DMS53 (cell line): ENCODE results near the gene ACO2.
"Not testable (repeated sequence)": the region's sequence is repeated elsewhere in the genome, so short reads cannot be mapped to it uniquely, and the experiment has no call there.

Source experiments
- DNase-seq: peaks from one replicate; lab custom pipeline; 2025; lab: John Stamatoyannopoulos, UW

ACO2 gene

DNA sequence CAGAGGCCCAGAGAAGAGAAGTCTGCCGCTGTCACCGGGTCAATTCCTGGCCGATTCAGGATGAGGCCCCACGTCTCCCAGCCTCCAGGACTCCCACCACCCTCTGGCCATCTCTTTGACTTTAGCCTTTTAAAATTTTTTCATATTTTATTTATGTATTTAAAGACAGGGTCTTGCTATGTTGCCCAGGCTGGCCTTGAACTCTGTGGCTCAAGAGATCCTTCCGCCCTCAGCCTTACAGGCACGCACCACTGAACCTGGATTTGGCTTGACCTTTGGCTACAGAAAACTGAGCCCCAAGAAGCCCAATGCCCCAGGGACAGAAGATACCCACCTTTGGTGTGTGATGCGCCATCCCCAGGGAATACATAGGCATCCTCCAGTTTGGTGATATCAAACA, 71.4 kb downstream of the ACO2 start:
- DNase-seq = no peak

DNA sequence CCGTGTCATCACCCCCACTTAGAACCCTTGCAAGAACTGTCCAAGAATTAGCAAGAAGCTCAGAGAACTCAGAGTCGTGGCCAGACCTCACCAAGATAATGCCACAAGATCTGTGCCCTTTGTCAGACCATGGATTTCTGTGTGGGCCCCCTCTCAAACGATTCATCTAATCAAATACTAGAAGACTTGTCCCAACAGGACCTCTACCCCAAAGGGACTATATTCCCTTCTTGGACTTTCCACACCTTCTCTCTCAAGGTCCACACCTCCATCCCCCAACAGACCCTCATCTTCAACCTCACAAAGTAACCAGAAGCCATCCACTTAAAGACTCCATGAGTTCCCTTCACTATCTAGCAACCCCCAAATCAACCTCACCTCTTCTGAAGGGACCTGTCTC, 72.6 kb downstream of the ACO2 start:
- no peak for DNase-seq

DNA sequence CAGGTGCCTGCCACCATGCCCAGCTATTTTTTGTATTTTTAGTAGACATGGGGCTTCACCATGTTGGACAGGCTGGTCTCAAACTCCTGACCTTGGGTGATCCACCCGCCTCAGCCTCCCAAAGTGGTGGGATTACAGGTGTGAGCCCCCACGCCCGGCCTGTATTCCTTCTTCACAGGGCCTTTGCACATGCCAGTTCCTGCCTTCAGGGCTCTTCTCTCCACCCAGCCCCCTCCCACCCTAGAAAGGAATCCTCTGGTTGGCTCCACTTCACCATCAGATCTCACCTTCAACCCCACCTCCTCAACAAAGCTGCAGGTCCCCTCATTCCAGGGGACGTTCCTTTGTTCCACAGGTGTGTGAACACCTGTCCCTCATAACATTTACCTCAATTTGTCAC, 73.3 kb downstream of the ACO2 start:
- no peak for DNase-seq

DNA sequence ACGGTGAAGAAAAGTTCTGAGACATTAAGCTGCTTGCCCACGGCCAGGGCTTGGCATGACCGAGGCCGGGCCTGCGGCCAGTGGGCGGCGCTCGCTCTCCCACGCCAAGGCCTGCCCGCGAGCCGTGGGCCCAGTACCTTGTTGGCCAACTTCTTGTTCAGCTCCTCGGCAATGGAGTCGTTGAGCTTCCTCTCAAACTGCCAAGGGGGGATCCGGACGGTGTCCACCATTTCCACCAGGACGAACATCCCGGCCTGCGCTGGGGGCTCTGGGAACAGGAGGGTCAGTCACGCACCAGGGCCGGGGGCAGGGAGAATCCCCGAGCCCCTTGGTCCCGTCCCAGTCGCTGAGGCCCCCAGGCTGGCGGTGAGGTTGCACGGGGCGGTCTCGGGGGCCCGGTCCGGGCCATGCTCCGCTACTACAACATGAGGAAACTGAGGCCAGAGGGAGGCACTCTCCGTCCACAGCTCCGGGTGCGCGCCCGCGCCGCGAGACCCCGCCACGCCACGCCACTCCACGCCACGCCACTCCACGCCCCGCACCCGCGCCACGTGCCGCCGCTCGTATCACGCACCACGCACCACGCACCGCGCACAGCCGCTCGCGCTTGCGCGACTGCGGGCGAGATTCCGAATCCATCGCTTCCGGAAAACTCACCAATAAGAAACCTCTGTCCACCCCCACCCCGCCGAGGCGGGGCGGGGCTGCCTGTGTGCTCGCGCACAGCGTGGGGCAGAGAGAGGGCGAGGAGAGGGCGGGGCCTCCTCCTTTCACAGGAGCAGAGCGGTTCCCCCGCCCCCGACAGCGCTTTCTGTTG, 75.1 kb downstream of the ACO2 start, which contains the start of gene POLR3H:
TSS of gene POLR3H (minus strand) at position 617 of the 817 bp plus-strand sequence. CDS start at position 248, 369 bp downstream.
- DNase-seq = peak; percentile 99

DNA sequence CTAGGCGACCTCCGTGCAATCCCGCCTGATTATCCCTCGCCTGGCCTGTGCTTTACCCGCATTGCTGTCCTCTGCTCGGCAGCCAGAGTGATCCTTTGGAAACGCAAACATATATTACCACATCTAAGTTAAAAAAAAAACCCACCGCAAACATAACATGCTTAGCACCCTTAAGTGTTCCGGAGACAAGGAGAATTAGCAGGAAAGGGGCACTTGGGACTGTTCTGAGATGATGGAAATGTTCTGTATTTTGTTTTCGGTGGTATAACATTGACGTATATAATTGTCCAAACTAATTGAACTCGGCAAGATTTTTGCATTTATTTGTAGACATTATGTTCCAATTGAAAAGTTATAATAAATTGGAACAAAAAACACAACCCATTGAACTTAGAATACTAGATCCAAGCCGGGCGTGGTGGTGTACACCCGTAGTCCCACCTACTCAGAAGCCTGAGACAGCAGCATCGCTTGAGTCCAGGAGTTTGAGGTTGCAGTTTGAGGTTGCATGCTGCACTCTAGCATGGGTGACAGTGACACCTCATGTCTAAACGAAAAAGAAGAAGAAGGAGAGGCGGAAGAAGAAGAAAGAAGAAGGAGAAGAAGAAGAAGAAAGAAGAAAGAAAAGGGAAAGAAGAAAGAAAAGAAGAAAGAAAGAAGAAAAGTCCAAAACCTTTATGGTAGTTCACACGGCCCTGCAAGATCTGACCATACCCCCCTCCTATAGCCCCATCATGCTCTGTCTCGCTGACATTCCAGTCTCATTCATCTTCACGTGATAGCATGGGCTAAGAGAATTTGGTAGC, 76.0 kb downstream of the ACO2 start:
- DNase-seq = peak; percentile 41

DNA sequence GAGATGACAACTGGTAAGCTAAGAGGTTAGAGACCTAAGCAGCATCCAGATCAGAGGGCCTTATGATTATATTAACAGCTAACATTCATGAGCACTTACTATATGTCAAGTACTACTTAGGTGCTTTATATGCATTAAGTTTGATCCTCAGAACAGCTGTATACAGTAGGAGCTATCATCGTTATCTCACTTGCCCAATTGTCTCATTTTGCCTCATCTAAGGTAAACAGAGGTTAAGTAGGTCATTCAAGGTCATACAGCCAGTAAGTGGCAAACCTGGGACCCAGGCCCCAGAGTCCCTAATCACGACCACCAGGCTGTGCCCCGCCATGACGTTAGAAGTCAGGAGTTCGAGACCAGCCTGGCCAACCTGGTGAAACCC, 79.9 kb downstream of the ACO2 start:
- no peak for DNase-seq

DNA sequence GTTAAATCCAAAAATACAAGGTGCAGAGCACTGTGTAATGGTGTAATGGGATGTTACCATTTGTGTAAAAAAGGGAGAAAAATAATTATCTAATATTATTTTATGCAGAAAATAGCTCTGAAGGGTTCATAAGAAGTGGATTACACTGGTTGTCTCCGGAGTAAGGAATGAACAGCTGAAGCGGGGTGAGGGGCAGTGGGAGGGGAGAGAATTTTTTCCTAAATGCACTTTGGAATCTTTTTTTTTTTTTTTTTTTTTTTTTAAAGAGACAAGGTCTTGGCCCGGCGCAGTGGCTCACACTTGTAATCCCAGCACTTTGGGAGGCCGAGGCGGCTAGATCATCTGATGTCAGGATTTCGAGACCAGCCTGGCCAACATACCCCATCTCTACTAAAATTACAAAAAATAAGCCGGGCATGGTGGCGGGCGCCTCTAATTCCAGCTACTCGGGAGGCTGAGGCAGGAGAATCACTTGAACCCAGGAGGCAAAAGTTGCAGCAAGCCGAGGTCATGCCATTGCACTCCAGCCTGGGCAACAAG, 82.1 kb downstream of the ACO2 start:
- DNase-seq = no peak

DNA sequence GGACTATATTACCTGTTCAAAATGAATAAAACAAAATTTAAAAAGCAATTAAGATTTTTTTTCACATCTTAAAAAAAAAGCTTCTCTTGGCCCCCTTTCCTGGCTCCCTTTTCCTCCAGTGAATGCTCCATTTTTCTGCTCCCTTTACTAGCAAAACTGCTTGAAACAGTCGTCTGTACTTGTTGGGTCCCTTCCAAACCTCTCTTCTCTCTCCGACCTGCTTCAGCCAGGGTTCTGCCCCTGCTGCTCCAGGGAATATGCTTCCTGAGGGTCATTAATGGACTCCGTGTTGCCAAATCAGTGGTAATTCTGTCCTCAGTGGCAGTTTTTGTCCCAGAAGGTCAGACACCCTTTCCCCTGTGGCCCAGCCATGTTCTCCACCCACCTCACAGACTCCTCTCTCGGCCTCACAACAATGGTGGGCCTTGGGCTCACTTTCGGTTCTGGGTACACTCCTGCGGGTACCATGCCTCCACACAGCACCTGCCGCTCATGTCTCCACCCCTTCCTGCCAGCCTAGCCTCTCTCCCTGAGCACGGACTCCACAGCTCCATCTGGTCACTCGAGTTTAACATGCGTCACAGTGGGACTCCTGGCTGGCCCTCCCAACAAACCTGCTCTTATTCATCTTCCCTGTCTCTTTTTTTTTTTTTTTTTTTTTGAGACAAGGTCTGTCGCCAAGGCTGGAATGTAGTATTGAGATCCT, 83.1 kb downstream of the ACO2 start:
- peak; percentile 59 for DNase-seq

DNA sequence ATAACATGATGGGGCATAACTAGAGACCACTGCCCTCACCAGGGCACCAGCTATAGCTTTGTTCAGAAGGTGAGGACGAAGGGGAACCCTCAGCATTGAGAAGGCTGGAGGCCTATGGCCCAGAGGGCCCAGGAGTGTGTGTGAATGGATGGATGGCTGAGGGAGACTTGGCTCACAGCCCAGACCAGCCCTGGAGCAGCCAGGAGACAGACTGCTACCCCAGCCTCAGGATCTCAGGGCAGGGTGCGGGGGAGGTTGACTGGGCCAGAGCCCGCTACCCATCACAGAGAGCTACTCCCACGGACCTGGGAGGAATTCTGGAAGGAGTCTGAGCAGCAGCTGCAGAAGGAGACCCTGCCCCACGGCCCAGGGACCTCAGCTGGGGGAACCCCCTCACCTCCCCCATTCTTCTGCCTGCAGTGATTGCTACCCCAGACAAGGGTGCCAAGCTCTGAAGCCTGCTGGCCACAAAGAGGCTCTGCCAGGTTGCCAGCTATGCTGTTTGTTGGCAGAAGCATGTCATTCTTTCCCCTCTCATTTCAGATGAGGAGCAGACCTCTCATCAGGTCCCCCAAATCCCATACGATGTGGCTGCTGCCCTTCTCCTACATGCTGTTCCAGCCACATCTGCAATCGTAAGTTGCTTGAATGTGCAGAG, 86.5 kb downstream of the ACO2 start:
- no peak for DNase-seq

DNA sequence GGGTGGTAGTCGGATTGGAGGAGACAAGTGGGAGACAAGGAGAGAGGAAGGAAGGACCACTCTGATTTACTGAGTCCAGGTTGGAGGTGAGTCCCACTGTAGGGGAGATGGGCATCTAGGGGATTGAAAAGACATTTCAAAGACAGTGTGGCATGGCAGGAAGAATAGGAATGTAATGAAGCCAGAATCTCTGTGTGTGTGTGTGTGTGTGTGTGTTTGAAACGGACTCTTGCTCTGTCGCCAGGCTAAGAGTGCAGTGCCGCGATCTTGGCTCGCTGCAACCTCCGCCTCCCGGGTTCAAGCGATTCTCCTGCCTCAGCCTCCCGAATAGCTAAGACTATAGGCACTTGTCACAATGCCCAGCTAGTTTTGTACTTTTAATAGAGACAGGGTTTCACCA, 87.6 kb downstream of the ACO2 start:
- no peak for DNase-seq

DNA sequence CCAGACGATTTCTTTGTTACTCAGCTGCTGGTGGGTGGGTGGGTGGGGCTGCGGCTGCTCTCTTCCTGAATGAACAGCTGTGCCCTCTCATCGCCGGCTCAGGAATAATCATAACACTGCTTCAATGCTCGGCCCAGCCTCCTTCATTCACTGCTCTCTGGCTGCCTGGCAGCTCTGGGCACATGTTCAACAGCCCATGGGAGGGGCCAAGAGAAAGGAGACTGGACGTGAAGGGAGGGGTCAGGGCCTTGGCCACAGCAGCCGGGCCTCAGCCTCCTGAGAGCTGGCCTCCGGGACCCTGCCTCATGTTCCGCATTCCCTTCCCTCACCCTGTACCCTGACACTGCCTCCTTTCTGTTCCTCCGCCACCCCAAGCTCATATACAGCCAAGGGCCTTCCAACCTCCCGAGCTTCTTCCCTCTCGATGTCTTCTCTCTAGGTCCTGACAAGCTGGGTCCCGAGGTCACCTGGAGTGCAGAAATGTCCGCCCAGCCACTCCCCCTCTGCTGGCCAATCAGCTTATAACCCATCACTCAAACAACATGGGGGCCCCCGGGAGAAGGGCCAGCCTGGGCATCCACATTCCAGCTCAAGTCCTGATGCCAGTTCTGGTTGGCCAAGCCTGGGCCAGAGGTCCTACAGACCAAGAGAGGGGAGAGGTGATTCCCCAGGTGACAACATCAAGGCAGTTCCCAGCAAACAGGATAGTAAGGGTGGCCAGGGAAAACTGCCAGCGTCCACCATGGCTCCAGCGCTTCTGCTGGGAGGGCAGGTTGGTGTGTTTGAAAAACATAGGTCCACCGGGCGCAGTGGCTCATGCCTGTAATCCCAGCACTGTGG, 88.7 kb downstream of the ACO2 start:
- no peak for DNase-seq

DNA sequence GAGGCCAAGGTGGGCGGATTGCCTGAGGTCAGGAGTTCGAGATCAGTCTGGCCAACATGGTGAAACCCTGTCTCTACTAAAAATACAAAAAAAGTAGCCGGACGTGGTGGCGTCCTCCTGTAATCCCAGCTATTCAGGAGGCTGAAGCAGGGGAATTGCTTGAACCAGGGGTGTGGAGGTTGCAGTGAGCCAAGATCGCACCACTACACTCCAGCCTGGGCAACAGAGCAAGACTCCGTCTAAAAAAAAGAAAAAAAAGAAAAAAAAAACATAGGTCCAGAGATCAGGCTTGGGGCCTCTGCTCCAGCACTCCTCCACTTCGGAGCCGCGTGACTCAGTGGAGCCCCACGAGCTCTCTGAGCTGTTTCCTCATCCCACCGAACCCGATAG, 89.3 kb downstream of the ACO2 start:
- DNase-seq = not testable (repeated sequence)

DNA sequence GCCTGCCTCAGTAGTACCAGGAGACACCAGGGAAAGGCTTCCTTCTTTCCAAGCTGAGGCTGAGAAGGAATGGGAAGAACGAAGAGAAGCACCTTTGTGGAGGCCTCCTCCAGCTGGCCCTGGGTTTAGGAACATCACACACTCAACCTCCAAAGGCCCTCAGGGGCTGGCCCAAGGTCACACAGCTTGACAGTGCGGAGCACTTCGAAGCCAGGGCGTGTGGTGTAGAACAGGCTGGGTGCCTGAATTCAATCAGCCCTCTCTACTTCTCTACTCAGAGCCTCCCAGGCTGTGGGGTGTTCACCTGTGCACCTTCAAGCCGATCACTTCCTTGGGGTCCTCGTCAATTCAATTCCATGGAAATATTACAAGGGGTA, 91.2 kb downstream of the ACO2 start:
- DNase-seq = no peak

DNA sequence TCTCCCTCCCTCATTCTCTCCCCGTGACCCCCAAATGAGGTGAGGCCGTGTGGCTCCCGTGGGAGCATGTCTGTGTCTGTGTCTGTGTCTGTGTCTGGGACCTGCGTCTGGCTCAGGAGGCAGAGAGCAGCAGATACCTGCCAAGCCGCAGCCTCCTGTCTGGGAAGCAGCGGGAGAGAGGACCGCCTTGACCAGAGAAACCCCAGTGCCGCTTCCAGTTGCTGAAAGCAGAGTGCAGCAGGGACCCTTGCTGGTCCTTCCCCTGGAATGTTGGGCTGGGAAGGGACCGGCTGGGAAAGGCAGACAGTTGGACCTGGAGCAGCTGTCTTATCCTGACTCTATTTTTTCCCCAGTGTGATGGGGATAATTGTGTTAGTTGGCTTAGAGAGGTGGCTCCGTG, 92.4 kb downstream of the ACO2 start:
- no peak for DNase-seq

DNA sequence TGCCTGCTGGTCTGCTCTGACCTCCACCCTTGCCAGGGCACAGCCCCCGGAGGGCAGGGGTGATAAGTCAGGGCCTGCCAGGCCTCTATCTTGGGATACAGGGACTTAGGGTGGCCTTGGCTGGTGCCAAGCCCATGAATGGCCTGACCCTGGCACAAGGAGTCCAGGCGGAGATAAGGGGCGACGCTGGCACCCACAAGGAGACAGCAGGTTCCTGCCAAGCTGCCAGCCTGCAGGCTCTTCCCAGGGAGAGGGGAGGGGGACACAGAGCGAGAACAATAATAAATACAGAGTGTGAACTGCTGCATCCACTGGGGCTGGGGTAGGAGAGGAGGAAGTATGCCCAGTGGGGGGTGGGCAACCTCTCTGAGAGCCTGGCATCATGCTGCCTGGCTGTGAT, 92.9 kb downstream of the ACO2 start:
- DNase-seq = no peak

DNA sequence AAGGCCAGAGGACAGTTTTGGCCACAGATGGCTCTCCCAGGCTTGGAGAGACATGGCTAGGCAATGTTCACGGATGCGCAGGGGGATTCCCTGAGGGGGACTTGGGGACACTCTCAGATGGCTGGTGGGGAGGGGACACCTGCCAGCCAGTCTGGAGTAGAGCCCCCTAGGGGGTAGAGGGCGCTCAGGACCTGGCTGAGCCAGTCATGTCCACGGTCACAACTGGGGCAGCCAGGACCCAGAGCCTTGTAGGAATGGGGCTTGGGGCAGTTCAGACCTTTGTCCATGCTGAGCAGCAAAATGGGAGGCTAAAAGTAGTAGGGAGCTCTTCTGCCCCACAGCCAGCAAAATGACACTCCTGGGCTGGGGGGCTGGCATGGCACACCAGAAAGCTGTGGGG, 93.5 kb downstream of the ACO2 start:
- DNase-seq = no peak

DNA sequence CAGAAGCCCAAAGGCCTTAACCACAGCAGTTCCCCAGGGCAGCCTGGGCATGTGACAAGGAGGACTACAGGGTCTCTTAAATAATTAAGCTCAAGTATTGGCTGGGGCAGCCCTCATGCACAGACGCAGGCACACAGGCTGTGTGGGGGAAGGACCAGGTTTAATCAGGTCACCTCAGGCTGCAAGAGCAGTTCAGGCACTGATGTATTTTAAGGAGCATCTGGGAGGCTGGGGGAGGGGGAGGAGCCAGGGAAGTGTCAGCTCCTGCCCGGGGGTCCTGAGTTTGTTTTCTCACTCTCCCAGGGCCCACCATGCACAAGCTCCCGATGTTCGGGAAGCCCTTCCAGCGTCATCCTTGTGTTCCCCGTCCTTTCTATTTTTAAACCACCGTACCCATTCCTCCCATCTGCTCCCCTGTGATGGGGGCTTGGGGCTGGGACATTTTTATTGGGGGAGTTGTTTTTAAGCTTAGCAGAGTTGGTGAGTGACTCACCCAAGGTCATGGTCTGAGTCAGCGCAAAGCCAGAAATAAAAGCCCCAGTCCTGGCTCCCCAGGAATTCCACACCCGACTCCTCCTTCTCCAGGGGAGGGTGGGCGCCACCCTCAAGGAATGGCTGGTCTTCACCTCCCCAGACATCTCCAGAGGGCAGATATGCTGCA, 94.3 kb downstream of the ACO2 start:
- DNase-seq = no peak

DNA sequence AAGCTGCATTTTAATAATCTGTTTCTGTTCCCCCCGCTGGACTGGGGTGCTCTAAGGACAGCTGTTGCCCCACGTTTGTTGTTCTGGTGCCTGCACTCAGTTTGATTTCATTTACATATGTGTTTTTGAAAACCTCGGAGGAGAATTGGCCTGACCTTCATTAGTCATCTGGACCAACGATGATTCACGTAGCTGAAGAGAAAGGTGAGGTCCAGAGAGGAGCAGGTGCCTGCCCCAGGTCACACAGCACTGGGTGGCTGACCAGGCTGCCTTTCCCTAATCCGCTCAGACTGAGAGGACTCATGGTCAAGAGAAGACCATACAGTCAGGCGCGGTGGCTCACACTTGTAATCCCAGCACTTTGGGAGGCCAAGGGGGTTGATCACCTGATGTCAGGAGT, 95.6 kb downstream of the ACO2 start:
- peak; percentile 23 for DNase-seq

DNA sequence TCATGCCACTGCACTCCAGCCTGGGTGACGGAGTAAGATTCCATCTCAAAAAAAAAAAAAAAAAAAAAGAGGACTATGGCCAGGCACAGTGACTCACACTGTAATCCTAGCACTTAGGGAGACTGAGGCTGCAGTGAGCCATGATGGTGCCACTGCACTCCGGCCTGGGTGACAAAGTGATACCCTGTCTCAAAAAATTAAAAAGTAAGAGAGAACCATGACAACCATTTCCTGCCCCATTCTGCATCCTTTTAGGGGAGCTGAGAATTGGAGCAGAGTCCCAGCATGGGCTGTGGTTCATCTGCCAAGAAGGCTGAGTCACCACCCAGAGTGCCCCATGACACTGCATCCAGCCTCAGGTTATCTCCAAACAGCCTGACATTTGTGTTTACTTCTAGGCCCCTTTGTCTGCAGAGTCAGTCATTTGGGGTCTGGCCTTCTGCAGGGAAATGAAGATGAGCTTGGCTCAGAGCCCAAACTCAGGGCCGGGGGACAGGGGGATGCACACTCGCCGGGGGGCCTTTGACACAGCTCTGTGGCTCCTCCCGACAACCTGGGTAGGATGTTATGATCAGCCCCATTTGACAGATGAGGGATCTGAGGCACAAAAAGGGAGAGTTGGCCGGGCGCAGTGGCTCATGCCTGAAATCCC, 96.6 kb downstream of the ACO2 start:
- DNase-seq = peak; percentile 59

DNA sequence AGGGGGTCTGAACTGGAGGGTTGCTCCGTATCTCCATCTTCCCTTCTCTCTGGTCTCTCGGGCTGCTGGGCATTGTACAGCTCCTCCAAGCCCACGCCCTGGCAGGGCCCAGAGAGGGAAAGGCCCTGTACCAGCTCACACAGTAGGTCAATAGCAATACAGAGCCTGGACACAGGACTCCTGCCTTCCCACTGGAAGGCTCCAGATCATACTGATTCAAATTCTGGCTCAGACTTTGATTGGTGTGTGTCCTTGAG, 98.5 kb downstream of the ACO2 start:
- DNase-seq = no peak
